ENCODE results near the gene PRKAG2.

PRKAG2 gene

DNA sequence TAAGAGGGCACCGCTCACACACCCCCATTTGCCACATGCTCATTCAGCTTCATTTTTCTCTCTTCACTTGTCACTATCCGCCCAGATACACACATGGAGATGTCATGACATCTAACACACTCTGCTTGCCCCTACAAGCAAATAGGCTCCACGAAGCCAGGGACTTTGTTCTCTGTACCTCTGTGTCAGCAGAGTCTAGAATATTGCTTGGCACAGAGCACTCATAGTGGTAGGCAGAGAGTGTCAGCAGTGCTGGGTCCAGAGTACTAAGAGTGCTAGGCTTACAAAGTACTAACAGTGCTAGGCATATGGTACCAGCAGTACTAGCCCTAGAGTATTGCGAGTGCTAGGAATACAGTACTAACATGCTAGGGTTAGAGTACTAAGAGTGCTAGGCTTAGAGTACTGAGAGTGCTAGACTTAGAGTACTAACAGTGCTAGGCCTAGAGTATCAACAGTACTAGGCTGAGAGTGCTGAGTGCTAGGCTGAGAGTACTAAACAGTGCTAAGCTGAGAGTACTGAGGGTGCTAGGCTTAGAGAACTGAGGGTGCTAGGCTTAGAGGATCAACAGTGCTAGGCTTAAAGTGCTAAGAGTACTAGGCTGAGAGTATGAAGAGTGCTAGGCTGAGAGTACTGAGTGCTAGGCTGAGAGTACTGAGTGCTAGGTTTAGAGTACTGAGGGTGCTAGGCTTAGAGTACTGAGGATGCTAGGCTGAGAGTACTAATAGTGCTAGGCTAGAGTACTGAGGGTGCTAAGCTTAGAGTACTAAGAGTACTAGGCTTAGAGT is 166.1 kb downstream of the PRKAG2 start:
- DNase-seq (ENCODE audit: low spot score), result no peak

DNA sequence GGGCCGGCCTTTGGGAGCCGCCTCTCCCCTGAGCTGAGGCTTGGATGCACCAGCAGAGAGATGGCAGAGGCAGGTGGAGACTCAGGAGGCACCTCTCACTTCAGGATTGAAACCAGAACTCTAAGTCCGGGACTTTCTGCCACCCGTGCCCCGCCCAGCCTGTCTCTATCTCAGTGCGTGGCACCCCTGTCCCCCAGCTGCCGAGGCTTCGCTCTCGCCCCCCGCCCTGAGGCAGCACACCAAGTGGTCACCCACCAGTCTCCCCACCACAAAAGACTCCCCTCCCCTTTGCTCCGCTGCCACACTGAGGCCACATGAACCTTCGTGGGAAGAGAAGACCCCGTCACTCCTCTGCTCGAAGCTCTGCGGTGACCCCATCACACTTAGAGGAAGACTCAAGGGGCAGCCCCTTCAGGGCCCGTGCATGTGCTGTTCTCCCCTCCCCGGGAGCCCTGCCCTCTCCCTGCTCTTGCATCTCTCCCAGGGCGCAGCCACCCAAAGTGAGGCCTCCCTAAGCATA is 166.7 kb downstream of the PRKAG2 start:
- DNase-seq (ENCODE audit: low spot score), result no peak

DNA sequence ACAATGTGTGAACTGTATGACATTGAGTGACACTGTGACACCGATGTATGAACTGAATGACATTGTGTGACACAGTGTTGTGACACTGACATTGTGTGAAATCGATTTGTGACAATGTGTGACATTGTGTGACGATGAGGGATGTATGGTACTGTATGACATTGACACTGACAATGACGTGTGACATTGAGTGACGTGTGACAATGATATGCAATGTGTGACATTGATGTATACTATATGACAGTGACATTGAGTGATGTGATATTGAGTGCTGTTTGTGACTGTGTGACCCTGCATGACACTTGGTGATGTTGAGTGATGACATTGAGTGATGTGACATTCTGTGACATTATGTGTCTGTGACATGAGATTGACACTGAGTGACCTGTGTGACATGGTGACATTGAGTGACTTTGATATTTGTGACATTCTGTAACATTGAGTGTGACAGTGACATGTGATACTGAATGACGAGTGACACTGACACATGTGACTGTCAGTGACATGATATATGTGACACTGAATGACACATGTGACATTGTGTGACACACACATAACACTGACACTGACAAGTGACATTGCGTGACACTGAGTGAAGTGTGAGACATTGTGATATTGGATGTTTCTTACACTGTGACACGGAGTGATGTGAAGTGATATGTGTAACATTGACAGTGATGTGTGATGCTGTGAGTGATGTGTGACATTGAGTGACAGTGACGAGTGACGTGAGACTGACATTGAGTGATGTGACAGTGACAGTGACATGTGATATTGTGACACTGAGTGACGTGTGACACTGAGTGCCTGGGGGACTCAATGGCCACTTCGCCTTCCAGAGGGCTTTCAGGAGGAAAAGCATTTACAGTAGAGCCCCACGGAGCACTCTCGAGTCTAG is 167.5 kb downstream of the PRKAG2 start:
- no peak for DNase-seq (ENCODE audit: low spot score)

DNA sequence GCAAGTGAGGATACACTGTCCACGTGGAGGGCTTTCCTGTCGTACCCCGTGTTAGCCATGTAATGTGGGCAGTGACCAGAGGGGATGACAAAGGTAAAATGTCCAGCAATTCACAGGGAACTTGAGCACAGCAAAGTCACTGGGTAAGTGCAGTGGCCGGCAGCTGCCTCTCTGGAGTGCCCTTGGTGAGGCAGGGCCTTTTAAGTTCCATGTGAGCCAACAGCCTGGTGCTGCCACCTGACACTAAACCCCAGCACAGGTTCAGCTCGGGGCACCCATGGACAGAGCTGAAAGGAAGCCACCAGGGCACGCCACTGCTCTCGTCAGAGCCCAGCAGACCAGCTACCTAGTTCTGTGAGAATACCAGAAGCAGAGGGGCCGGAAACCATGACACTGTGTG is 168.3 kb downstream of the PRKAG2 start:
- no peak for DNase-seq (ENCODE audit: low spot score)

DNA sequence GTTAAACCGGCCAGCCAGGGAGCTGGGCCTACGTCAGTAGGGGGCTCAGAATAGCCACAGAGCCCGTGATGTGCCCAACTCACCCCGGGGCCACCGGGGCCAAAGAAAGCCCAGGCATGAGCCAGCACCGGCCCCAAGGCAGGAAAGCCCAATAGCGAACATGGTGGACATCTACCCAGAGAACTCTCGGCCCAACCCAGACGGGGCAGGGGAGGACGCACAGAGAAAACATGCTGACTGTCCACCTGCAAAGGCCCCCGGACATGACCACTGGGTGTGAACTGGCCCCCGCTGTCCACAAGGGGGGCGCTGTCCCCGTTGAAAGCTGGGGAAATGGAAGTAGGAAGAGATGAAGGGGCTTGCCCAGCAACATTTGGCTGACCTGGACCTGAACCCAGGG is 169.2 kb downstream of the PRKAG2 start:
- DNase-seq (ENCODE audit: low spot score), result no peak

DNA sequence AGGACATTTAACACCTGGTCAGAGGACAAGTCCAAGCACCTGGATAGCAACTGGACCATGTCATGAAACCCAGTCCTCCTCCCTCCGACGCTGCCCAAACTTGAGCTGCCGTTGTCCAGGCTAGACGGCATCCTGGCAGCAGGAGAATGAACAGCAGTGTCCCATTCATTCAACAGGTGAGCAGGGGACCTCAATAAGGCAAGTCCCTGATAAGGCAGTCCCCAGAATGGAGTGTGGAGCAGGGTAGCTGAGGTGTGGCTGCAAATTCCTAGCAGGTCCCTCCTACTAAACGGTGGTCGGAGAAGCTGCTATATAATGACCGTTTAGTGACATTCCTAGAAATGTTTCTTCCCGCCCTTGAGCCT is 169.8 kb downstream of the PRKAG2 start:
- no peak for DNase-seq (ENCODE audit: low spot score)

DNA sequence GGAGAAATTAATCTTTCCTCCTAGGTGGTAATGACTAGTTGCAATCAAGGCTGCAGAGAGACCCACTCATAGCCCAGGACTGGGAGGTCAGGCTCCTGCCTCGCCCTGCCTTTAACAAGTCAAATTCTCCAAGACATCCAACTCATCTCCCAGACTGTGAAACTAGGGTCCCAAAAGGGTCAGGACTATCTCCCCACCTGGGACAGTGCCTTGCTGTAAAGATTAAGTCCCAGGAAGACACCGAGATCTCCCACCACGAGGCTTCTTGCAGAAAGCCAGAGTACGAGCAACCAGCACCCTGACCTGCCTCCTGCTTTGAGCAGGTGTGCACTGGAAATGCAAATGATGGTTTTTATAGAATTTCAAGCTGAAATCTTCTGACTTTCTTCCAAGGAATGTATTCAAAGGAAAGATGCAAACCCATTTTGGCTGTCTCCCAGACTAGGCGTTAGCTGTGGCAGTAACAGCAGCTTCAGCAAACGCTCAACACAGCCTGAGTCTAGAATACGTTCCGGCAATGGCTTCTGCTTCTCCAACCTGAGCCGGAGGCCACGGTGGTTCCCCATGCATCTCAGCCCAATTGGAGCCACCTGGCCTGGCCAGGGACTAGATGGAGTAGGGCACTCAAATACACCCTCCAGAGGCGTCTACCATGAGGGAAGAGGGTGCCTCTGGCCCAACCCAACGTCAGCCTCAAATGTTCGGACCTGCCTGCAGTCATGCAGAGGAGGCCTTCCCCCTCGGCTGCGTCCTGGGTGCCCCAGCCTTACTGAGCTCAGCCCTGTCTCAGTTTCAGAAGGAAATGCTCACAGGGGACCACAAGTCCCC is 170.4 kb downstream of the PRKAG2 start:
- no peak for DNase-seq (ENCODE audit: low spot score)

DNA sequence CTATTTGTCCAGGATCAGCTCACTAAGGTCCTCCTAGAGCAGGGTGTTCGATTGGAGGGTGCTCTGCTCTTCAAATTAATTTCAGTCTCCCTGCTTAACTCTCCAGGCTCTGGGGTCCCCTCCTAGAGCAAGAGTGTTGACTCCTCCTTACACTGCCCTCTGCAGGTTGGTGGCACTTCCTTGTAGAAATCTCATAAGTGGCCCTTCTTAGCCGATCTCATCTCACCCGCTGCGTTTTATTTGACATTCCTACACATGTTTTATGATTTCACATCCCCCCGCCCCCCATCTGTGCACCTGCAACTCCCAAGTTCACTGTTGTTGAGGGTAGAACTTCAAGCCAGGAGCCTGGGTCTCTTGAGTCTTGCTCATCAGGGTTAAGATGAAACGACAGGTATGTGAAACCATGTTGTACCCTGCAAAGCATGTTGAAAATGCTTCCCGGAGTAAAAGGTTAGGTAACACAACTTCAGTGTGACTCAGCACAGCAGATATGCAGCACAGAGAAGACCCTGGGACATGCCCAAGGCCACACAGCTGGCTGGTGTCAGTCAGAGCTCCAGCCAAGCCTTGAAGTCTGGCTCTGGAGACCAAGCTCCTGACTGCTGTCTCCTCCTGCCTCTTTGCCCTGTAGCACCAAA is 171.2 kb downstream of the PRKAG2 start:
- DNase-seq (ENCODE audit: low spot score), result no peak

DNA sequence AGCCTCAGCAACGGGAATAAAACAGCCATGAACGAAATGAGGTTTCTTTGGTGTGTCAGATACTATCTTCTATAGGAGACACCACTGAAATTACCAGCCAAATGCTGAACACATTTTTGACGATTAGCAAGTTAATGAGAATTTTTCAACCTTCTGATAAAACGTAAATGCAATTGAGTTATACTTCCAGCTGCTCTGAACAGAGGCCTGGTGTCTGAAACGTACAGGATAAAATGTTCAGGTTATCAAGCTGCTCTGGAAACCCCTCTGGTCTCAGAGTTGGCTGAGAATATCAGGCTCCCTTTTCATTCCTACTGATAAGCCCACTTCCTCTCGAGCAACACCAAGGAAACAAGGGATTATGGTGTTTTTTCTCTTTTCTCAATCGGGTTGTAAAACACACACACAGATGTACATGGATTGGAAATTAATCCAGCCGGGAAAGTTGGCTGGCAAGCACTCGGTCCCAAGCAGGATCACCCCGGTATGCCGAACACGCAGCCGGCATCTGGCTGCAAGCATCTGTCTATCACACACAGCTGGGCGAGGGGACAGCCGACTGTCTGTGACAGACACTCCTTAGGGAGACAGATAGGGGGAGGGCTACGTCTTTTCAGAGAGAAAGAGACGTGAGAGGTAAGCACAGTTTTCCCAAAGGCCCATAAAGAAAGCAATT is 171.8 kb downstream of the PRKAG2 start:
- no peak for DNase-seq (ENCODE audit: low spot score)

DNA sequence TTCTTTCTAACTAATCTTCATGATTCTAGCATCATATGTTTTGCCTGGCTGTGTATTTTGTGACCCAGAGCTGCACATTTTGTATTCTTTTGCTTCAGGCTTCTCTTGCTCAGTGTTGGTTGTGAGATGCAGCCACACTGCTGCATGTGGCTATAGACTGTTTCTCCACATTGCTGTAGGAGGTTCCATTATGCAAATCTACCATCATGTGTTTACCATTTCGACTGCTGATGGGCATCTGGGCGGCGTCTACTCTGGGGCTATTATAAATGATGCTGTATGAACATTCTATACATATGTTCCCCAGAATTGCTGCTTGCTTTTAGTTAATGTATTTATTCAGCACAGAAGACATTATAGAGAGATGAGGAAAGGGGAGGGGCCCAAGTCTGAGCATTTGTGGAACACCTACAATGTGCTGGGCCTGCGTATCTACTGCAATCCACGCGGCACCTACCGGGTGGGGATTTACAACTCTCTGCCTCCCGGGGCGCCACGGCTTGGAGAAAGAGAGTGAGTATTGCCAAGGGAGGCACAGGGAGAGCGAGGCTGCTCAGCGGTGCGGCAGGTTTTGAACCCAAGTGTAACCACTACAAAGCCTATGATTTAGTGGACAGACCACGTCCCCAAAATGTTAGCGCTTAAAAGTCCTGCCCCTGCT is 172.5 kb downstream of the PRKAG2 start:
- DNase-seq (ENCODE audit: low spot score), result no peak

DNA sequence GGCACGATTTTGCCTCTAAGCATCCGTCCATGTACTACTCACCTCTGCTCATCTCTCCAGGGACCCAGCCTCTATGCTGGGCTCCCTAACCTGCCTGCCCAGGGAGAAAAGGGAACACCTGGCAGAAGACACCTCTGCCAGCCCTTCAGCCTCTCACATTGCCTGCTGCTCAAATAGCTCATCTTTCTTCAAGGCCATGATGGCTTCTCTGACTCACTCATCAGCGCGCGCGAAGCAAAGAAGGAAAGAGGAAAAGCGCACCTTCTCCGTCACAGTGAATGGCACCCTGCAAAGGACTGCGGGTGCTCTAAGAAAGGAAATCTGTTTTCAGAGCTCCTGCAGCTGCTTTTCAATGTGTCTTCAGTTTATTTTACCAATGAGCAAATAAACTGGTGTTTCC is 174.0 kb downstream of the PRKAG2 start:
- DNase-seq (ENCODE audit: low spot score), result no peak

DNA sequence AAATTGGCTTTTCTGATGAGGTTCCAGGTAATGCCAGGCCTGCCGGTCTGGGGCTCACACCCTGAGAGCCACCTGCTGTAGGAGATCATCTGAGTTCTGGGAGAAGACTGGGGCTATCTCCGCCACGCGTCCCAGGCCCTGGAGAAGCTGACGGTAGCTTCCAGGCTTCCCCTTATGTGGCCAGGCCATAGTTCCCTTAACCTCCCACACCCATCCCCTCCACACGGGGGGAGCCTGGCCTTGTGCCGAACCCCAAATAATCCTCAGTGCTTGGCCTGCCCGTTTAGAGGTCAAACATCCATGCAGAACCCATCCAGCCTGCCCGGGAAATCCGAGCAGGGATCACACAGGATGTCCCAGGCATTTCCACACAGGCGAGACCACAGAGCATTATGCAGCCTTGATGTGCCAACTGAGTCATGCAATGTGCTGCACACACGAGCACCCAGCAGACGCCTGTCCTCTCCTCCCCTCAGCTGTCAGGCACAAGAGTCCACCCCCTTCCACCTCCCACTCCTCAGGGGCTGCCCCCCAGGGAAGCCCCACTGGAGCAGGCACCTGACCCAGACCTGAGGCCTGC is 176.2 kb downstream of the PRKAG2 start:
- no peak for DNase-seq (ENCODE audit: low spot score)

DNA sequence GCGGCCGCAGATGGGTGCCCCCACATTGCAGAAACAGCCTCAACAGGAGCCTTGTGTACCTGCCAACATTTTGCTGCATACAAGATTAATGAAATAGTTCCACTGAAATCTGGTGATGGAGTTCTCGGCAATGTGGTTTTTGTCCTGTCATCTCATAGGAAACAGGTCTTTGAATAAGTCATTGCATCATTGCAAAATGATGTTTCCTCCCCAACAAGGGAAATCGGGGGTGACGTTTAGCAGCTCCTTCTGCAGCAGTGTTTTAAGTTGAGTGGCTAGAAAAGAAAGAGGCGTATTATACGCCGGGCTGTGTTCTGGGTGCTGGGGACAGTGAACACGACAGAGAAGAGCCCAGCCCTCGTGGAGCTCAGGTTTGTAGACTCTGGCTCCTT is 177.0 kb downstream of the PRKAG2 start:
- DNase-seq (ENCODE audit: low spot score), result no peak

DNA sequence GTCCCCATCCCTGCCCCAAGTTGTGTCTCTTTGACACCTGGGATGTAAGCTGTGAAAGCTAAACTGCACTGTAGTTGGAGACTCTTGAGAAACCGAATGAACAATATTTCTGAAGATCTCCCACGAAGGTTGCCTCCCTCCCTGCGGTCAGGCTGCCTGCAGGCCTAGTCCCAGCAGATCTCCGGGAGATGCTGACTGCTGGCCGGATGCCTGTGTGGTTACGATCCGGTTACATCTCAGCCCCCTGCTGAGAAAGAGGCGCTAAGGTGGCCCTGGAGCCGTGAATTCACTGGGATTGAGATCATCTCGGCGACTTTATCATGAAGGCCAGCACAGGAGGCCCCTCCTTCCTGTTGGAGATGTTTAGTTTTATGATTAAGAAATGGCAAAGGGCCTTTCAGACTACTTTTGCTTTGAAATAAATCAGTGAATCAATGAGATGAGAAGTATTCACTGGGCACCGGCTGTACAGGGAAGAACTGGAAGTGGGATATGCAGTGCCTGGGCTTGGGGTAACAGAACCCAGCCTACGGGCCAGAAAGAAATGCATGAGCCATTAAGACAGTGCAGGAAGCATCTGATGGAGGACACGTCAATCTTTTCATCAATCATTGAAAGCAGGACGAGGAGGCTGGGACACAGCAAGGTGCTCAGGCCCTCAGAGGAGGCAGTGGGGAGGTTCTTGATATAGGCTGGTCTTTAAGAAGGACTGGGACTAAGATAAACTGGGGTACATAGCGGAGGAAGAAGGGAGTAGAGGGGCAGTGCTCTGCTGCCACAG is 177.6 kb downstream of the PRKAG2 start:
- no peak for DNase-seq (ENCODE audit: low spot score)

DNA sequence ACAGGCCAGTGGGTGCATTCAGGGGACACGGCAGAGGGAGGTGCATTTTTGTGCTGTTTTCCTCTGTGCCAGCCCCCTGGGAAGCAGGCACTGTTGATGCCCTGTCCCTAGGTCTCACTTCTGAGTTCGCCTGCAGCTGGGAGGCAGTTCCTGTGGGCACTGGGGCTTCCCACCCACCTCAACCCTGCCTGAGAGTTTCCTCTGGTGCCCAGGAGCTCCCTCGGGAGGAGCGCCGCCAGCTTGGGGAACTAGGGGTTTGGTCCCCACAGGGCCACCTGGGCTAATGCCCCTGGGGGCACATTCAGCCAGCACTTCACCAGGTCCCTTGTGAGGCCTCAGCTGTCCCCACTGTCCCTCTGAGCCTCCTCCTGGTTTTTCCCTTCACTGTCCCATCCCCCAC is 179.0 kb downstream of the PRKAG2 start:
- no peak for DNase-seq (ENCODE audit: low spot score)

DNA sequence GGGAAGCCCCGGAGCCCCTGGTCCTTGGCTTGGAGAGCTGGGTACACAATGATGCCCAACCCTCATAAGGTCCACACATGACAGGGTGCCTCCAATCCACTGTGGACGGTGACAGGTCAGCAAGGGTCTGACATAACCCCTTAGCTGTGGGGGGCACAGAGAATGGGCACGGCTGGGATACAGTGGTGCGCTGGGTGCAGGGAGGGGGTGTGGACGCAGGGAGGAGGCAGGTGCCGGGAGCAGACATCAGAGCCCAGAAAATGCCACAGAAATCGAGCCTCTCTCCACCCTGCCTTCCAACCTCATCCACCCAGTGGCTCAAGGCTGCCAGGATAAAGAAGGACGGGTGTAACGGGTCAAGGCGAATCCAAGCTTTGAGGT is 179.4 kb downstream of the PRKAG2 start:
- no peak for DNase-seq (ENCODE audit: low spot score)

DNA sequence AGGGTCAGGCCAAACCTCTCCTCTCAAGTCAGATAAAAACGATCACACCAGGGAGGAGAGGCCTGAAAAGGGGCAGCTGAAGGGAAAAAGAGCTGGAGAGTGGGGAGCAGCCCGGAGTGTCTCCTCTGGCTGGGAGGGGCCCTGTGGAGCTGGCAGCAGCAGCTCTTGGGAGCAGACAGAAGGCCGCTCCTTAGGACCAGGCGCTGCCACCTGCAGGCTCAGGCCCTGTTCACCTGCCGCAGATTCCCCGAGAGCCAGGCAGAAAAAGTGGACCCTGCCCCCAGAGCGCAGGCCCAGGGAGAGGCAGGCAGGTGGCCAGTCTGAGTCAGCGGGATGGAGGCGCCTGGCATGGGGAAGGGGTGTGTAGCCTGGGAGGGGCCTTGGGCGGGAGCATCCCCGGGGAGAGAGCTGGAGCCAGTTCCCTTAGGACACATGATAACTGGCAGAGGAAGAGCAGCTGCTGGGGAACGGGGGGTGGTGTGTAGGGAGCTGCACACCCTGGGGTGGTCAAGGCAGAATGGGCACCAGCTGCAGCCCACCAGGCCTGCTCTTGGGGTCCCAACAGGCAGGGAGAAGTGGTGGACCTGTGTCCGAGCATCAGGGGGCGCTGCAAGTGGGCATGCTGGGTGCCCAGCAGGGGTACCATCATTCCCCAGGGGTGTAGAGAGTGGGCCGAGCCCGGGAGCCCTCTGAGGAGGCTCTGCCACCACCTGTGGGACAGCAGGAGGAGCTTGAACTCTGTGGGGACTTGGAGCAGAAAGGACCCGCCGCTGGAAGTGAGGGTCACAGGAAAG is 180.0 kb downstream of the PRKAG2 start:
- peak; percentile 57 for DNase-seq (ENCODE audit: low spot score)

DNA sequence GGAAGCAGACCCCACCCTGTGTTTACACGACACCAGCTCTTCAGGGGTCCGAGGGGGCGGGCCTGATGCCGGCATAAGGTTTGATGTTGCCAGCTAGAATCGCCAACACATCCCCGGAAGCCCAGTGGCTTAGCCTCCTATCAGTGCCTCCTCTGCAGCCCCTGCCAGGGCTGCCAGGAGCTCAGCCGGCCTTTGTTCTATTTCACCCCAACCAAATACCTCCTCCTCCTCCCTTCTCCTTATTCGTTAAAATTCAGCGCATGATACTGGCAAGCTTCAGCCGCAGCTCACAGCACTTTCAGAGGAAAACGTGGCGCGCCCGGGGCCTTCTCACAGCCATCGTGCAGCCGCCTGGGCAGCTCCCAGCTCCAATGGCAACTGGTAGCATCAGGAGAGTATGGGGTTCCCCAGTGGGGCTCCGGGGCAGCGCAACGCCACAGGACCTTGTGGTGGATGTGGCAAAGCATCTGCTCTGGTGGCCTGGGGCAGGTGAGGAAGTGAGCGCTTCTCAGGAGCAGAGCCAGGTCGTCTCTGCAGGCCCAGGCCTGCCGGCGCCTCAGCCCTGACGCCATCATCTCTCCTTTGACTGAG is 180.9 kb downstream of the PRKAG2 start:
- DNase-seq (ENCODE audit: low spot score), result no peak
